Measurements from ENCODE around the gene ARSJ.

- TF ChIP-seq, protein P1, sequence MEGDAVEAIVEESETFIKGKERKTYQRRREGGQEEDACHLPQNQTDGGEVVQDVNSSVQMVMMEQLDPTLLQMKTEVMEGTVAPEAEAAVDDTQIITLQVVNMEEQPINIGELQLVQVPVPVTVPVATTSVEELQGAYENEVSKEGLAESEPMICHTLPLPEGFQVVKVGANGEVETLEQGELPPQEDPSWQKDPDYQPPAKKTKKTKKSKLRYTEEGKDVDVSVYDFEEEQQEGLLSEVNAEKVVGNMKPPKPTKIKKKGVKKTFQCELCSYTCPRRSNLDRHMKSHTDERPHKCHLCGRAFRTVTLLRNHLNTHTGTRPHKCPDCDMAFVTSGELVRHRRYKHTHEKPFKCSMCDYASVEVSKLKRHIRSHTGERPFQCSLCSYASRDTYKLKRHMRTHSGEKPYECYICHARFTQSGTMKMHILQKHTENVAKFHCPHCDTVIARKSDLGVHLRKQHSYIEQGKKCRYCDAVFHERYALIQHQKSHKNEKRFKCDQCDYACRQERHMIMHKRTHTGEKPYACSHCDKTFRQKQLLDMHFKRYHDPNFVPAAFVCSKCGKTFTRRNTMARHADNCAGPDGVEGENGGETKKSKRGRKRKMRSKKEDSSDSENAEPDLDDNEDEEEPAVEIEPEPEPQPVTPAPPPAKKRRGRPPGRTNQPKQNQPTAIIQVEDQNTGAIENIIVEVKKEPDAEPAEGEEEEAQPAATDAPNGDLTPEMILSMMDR (conservative IDR thresholded peaks at IDR 0.05; ENCODE audit: low read depth, low read length) = no peak
- TF ChIP-seq EZH2 (IDR thresholded peaks at IDR 0.05; ENCODE audit: borderline replicate concordance, low read depth, low read length, poor library complexity, severe bottlenecking) = no peak
These were observed 17.2 kb upstream of the ARSJ start for GRCh38 chr4:113996599-113997177.
